ENCODE data around the gene SAMD4A.

- TF ChIP-seq CTCF (conservative IDR thresholded peaks at IDR 0.05) (no peak), ZFX (IDR thresholded peaks at IDR 0.05) (no peak)
Observed at GRCh38 chr14:54577977-54578376, 11.0 kb downstream of the SAMD4A start.

Data from C4-2B (cell line).